ENCODE results near the gene MRC1.

MRC1 gene

GRCh38 chr10:17847585-17848296, 38.6 kb downstream of the MRC1 start:
- DNase-seq (ENCODE audit: low read depth in 2 of 2), result no peak

- DNase-seq (ENCODE audit: low read depth in 2 of 2), result no peak
These were observed 39.5 kb downstream of the MRC1 start for GRCh38 chr10:17848646-17849045.

DNA sequence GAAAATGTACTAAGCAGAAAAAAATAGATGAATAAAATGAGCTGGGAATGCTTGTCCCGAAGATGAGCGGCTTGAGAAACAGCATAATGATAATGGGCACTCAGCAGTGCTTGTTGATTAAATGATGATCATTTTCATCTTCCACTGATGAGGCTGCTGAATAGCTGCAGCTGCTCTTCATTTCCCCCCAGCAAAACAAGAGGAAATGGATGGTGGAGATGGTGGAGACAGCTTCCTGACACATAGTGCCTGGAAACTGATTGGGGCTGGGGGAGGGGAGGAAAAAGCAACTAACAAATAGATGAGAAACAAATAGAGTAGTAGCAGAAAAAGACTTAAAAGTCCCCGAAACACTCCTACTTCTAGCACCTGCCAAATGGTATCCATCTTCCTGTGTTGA, 41.4 kb downstream of the MRC1 start:
- no peak for DNase-seq (ENCODE audit: low read depth in 2 of 2)

GRCh38 chr10:17851611-17852010, 42.5 kb downstream of the MRC1 start:
- DNase-seq (ENCODE audit: low read depth in 2 of 2), result no peak

GRCh38 chr10:17854044-17854652, 45.0 kb downstream of the MRC1 start:
- DNase-seq (ENCODE audit: low read depth in 2 of 2), result no peak

DNA sequence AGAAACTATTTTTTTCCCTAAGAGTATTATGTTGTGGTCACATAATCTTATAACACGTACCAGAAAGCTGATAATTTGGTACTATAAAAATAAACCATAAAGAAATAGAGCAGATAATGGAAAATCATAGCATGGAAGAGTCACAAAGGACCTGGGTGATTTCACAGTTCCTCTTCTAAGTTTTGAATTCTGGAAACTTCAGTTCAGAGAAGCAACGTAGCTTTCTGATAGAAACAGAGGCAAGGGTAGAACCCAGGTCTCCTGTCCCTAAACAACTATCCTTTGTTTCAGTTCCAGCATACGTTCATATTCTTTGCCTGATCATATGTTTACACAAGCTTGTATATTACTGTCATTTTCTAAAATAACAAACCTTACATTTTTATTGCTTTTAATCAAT, 47.9 kb downstream of the MRC1 start:
- DNase-seq (ENCODE audit: low read depth in 2 of 2), result no peak

- no peak for DNase-seq (ENCODE audit: low read depth in 2 of 2)
These were observed 50.5 kb downstream of the MRC1 start for GRCh38 chr10:17859492-17860156.

- DNase-seq (ENCODE audit: low read depth in 2 of 2), result no peak
These were observed 52.6 kb downstream of the MRC1 start for GRCh38 chr10:17861760-17862159.

GRCh38 chr10:17865351-17865750, 56.2 kb downstream of the MRC1 start:
- DNase-seq (ENCODE audit: low read depth in 2 of 2), result no peak

- DNase-seq (ENCODE audit: low read depth in 2 of 2), result no peak
These were observed 57.2 kb downstream of the MRC1 start for GRCh38 chr10:17866346-17866745.

DNA sequence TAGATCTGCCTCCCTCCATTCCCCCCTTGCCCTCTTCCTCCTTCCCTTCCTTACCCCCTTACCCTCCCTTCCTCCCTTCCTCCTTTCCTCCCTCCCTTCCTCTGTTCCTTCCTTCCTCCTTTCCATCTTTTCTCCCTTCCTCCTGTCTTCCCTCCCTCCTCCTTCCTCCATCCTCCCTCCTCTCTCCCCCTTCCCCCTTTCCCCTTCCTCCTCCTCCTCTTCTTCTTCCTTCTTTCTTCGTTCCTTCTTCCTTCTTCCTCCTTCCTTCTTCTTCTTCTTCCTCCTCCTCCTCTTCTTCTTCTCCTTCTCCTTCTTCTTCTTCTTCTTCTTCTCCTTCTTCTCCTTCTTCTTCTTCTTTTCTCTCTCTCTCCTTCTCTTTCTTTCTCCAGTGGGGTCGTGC, 57.9 kb downstream of the MRC1 start:
- no peak for DNase-seq (ENCODE audit: low read depth in 2 of 2)

- no peak for DNase-seq (ENCODE audit: low read depth in 2 of 2)
These were observed 61.9 kb downstream of the MRC1 start for GRCh38 chr10:17871036-17871435.

- no peak for DNase-seq (ENCODE audit: low read depth in 2 of 2)
These were observed 63.3 kb downstream of the MRC1 start for GRCh38 chr10:17872191-17873091.

GRCh38 chr10:17873946-17874345, 64.8 kb downstream of the MRC1 start:
- DNase-seq (ENCODE audit: low read depth in 2 of 2), result no peak

- no peak for DNase-seq (ENCODE audit: low read depth in 2 of 2)
These were observed 68.0 kb downstream of the MRC1 start for GRCh38 chr10:17877121-17877520.

- no peak for DNase-seq (ENCODE audit: low read depth in 2 of 2)
These were observed 69.7 kb downstream of the MRC1 start for GRCh38 chr10:17878896-17879295.

DNA sequence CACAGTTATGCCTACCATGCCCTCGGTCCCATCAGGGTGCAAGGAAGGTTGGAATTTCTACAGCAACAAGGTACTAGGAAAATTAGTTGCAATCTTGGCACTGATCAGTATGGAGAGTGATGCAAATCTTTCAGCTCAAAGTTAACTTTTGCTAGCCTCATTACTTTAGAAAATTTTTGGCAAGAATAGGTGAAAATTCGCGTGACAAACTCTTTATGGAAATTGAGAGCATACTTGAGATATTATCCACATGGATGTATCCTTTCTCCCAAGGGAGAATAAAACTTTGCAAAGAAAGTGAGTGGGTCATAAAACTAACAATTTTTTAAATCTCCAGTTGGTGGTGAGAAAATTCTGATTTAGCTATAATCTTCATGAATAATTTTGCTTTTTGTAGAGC, 71.5 kb downstream of the MRC1 start:
- DNase-seq (ENCODE audit: low read depth in 2 of 2), result no peak

DNA sequence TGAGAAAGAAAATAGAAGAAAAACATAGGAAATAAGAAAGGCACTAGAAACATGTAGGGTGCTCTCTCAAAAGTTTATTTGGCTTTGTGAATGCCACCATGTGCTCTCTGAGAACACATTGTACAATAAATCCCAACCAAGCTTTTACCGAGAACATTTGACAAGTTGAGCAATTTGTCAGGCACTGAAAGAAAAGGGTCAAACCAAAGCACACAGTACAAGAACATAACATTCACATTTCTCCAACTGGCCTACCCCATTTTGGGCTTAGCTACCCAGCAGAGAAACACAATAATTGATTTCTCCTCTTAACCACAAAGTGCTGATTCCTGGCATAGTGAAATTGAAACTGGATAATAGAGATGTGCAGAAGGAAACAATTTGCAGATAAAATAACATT, 73.4 kb downstream of the MRC1 start:
- DNase-seq (ENCODE audit: low read depth in 2 of 2), result no peak

- no peak for DNase-seq (ENCODE audit: low read depth in 2 of 2)
These were observed 74.5 kb downstream of the MRC1 start for GRCh38 chr10:17883621-17884020.

DNA sequence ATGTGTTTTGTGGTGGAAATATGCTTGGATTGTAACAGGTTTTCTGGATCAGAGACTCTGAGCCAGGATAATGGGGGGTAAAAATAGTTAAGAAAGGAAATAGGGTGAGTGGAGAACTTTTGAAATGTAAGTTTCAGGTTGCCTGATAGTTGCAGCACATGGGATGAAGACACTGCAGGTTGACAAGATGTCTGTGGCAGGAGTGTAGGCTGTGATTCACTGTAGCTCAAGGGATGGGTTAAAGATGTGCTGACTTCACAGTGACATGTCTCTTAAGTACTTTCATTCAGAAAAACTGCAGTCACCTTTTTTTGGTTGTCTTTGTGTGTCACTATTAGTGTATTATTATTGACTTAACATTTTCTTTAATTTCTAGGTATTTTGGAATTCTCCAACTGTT, 79.0 kb downstream of the MRC1 start:
- DNase-seq (ENCODE audit: low read depth in 2 of 2), result no peak

- DNase-seq (ENCODE audit: low read depth in 2 of 2), result no peak
These were observed 82.3 kb downstream of the MRC1 start for GRCh38 chr10:17891435-17891834.

GRCh38 chr10:17904564-17904963, 95.4 kb downstream of the MRC1 start:
- no peak for DNase-seq (ENCODE audit: low read depth in 2 of 2)

All from stimulated activated CD8-positive, alpha-beta memory T cell treated with anti-CD3 and anti-CD28 coated beads, Interleukin-2, amount 100 ng/mL, for 1 hour (primary cell).